ENCODE measurements around the gene DIAPH3. TPM values are rescaled to one million over a fixed set of nuclear protein-coding genes. Genes with fewer than 3 reads are reported as not detected.

Gene DIAPH3
- total RNA-seq, 6 experiments from 2014 or later: 18.4 to 38.5 (median 37.5) TPM

DNA sequence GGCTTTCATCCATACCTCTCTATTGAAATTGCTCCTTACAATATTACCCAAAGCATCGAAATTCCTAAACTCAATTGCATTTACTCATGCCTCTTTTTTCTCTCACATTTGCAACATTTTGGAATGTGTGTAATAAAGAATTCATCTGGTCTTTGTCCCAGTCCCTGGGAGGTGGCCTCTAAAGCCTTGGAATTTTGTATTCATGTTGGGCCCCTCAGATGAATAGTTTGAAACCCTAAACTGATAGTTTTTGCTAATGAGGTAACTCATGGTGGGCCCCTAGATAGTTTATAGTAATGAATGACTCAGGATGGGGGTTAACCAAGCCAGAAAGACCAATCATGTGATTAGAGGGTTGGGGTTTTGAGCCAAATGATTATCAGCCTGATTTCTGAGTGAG, 490.4 kb downstream of the DIAPH3 start:
- Mint-ChIP-seq H3K36me3 (ENCODE audit: low read depth) (no peaks in the 10 kb centered on the region), H3K27me3 (ENCODE audit: insufficient read depth) (peaks cover 2% of the 10 kb centered on the region; the same call in 1 of the 2 replicates), H3K4me3 (no peak overlapping the region), H3K4me1 (ENCODE audit: low read depth) (peaks cover 10% of the 10 kb centered on the region), H3K27ac (no peak overlapping the region), H3K9me3 (no peaks in the 10 kb centered on the region)
- no peak for TF ChIP-seq CTCF (IDR thresholded peaks at IDR 0.05)
- no peak for DNase-seq

GRCh38 chr13:59672445-59672844, 491.3 kb downstream of the DIAPH3 start:
- no peak overlapping the region for H3K27ac Mint-ChIP-seq
- H3K36me3 Mint-ChIP-seq (ENCODE audit: low read depth): no peaks in the 10 kb centered on the region
- peaks cover 2% of the 10 kb centered on the region; the same call in 1 of the 2 replicates for H3K27me3 Mint-ChIP-seq (ENCODE audit: insufficient read depth)
- no peak overlapping the region for H3K4me3 Mint-ChIP-seq
- peaks cover 10% of the 10 kb centered on the region for H3K4me1 Mint-ChIP-seq (ENCODE audit: low read depth)
- DNase-seq: no peak
- TF ChIP-seq CTCF (IDR thresholded peaks at IDR 0.05): no peak
- no peaks in the 10 kb centered on the region for H3K9me3 Mint-ChIP-seq

DNA sequence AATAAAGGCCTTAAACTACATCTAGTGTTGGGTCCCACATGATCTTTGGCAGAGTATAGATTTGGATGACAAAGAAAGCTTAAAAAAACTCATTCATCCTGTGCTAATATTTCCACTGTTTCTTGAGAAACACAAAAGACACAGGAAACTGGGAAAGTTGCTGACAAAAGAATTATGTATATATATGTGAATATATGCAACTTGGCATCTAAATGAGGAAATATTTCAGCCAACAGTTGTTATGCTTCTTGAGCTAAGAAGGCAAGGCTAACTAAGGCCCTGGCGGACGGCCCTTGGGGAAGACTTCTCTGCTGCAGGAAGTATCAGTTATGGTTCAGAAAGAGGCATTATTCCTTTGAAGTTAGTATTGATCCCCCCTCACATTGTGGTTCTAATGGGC, 491.8 kb downstream of the DIAPH3 start:
- H3K36me3 Mint-ChIP-seq (ENCODE audit: low read depth): no peaks in the 10 kb centered on the region
- TF ChIP-seq CTCF (IDR thresholded peaks at IDR 0.05): no peak
- peaks cover 10% of the 10 kb centered on the region for H3K4me1 Mint-ChIP-seq (ENCODE audit: low read depth)
- no peaks in the 10 kb centered on the region for H3K9me3 Mint-ChIP-seq
- DNase-seq: no peak
- no peak overlapping the region for H3K4me3 Mint-ChIP-seq
- no peak overlapping the region for H3K27ac Mint-ChIP-seq
- peaks cover 2% of the 10 kb centered on the region; the same call in 1 of the 2 replicates for H3K27me3 Mint-ChIP-seq (ENCODE audit: insufficient read depth)

- no peak for DNase-seq
- Mint-ChIP-seq H3K4me1 (ENCODE audit: low read depth) (no peaks in the 10 kb centered on the region), H3K9me3 (no peaks in the 10 kb centered on the region), H3K36me3 (ENCODE audit: low read depth) (peaks cover 19% of the 10 kb centered on the region), H3K27ac (no peak overlapping the region), H3K4me3 (no peak overlapping the region), H3K27me3 (ENCODE audit: insufficient read depth) (no peaks in the 10 kb centered on the region)
- no peak for TF ChIP-seq CTCF (IDR thresholded peaks at IDR 0.05)
These were observed 497.2 kb downstream of the DIAPH3 start for GRCh38 chr13:59666504-59666903.

GRCh38 chr13:59665732-59666131, 498.0 kb downstream of the DIAPH3 start:
- Mint-ChIP-seq H3K27ac (no peak overlapping the region), H3K36me3 (ENCODE audit: low read depth) (peaks cover 19% of the 10 kb centered on the region), H3K27me3 (ENCODE audit: insufficient read depth) (no peaks in the 10 kb centered on the region), H3K4me1 (ENCODE audit: low read depth) (no peaks in the 10 kb centered on the region), H3K9me3 (no peaks in the 10 kb centered on the region), H3K4me3 (no peak overlapping the region)
- no peak for TF ChIP-seq CTCF (IDR thresholded peaks at IDR 0.05)
- DNase-seq: no peak

- no peak for TF ChIP-seq CTCF (IDR thresholded peaks at IDR 0.05)
- no peak overlapping the region for H3K4me3 Mint-ChIP-seq
- peaks cover 19% of the 10 kb centered on the region for H3K36me3 Mint-ChIP-seq (ENCODE audit: low read depth)
- no peaks in the 10 kb centered on the region for H3K9me3 Mint-ChIP-seq
- no peaks in the 10 kb centered on the region for H3K27me3 Mint-ChIP-seq (ENCODE audit: insufficient read depth)
- DNase-seq: no peak
- H3K4me1 Mint-ChIP-seq (ENCODE audit: low read depth): no peaks in the 10 kb centered on the region
- H3K27ac Mint-ChIP-seq: no peak overlapping the region
These were observed 498.5 kb downstream of the DIAPH3 start for GRCh38 chr13:59665184-59665583.

Data from HFFc6 (cell line).